ENCODE results near the gene VWF. TPM values are rescaled to one million over a fixed set of nuclear protein-coding genes. Genes with fewer than 3 reads are reported as not detected.

The VWF gene
- total and polyA plus RNA-seq, 2 experiments from 2014 or later, result 0.42 to 0.56 TPM

- no peaks in the 10 kb centered on the region for H3K36me3 ChIP-seq (ENCODE audit: insufficient read depth)
- H3K4me2 ChIP-seq, result no peak overlapping the region
- DNase-seq (ENCODE audit: low spot score) (peak; percentile 91), ATAC-seq (peak; percentile 96)
- no peak overlapping the region for H3K27ac ChIP-seq (ENCODE audit: low read depth)
- Mint-ChIP-seq H3K9me3 (no peaks in the 10 kb centered on the region), H3K4me3 (no peak overlapping the region), H3K27ac (peak overlapping the region; percentile 87), H3K27me3 (ENCODE audit: insufficient read depth, low read depth, poor library complexity) (peaks cover 4% of the 10 kb centered on the region), H3K4me1 (peaks cover 28% of the 10 kb centered on the region), H3K36me3 (ENCODE audit: low read depth) (no peaks in the 10 kb centered on the region)
- no peaks in the 10 kb centered on the region for H3K9me2 ChIP-seq (ENCODE audit: insufficient read depth)
- H4K20me1 ChIP-seq (replicated peaks; ENCODE audit: insufficient read depth), result 0 out of 2 replicates have a peak, but pooled peaks cover 3% of the 10 kb centered on the region
- no peaks in the 10 kb centered on the region for H3F3A ChIP-seq (replicated peaks; ENCODE audit: low read depth)
- no peak overlapping the region for H3K4me3 ChIP-seq
- no peaks in the 10 kb centered on the region for H3K27me3 ChIP-seq (ENCODE audit: insufficient read depth)
- peak overlapping the region; percentile 97 for H2AFZ ChIP-seq
- TF ChIP-seq JUNB (IDR thresholded peaks at IDR 0.05; ENCODE audit: unreplicated experiment), result no peak
- TF ChIP-seq ZNF331 (CRISPR knock-in tag; IDR thresholded peaks at IDR 0.05; ENCODE audit: low read depth), result no peak
- TF ChIP-seq POLR2AphosphoS5 (IDR thresholded peaks at IDR 0.05; ENCODE audit: low read depth), result no peak
- 0 out of 2 replicates have a peak, but pooled peaks have one; percentile 64 for TF ChIP-seq ZNF114 (CRISPR knock-in tag; IDR thresholded peaks at IDR 0.05)
- peak; percentile 24; the same call in 1 of the 2 replicates for TF ChIP-seq CREB1 (CRISPR knock-in tag; IDR thresholded peaks at IDR 0.05; ENCODE audit: low read depth)
- no peak for TF ChIP-seq REST (IDR thresholded peaks at IDR 0.05; ENCODE audit: unreplicated experiment)
- TF ChIP-seq ETS1 (IDR thresholded peaks at IDR 0.05), result no peak
- no peak for TF ChIP-seq NANOG (IDR thresholded peaks at IDR 0.05; ENCODE audit: borderline replicate concordance)
- no peak for TF ChIP-seq EZH2 (IDR thresholded peaks at IDR 0.05; ENCODE audit: low read depth, unreplicated experiment)
- no peak for TF ChIP-seq EZH2phosphoT487 (IDR thresholded peaks at IDR 0.05; ENCODE audit: unreplicated experiment)
- TF ChIP-seq STAT1 (IDR thresholded peaks at IDR 0.05; ENCODE audit: unreplicated experiment), result no peak
- peak; percentile 99 for TF ChIP-seq CTCF (conservative IDR thresholded peaks at IDR 0.05; ENCODE audit: low read depth in 2 of 2)
- TF ChIP-seq ZNF462 (CRISPR knock-in tag; IDR thresholded peaks at IDR 0.05), result no peak
- H3K79me2 ChIP-seq (replicated peaks; ENCODE audit: insufficient read depth), result no peaks in the 10 kb centered on the region
- peaks cover 15% of the 10 kb centered on the region for H3K4me1 ChIP-seq (ENCODE audit: insufficient read depth)
Observed at GRCh38 chr12:5988659-5989116, 135.8 kb downstream of the VWF start.
